H1 (cell line): ENCODE results near the gene ASTN1. TPM values are rescaled to one million over a fixed set of nuclear protein-coding genes. Genes with fewer than 3 reads are reported as not detected.

Experiments used
- CTCF ChIA-PET: fragments of 300-600 bp; sonication (Branson Sonifier 250); formaldehyde crosslinking; loops from one replicate; lab custom pipeline; 2021; ENCODE audit not compliant: partially characterized antibody; lab: Charles Lee
- POLR2A ChIA-PET: fragments of 300-600 bp; sonication (Branson Sonifier 250); formaldehyde crosslinking; loops from one replicate; lab custom pipeline; 2021; ENCODE audit warnings: inconsistent platforms; ENCODE audit not compliant: partially characterized antibody; lab: Charles Lee
- DNase-seq, 2 experiments: peaks; one replicate each; pipeline versions ENCODE4 v3.0.0 to v3.0.0-alpha.2; 2010 to 2022; ENCODE audit warnings: low spot score in 2 of 2, low read depth in 1 of 2, mixed read lengths in 1 of 2
- FAIRE-seq: peaks from 2 replicates; lab custom pipeline; 2011; peaks lifted over from hg19 to GRCh38; lab: Jason Lieb, UNC
- H2AFZ ChIP-seq: 2 replicates; pipeline ENCODE4 v1.8.1; 2012; ENCODE audit warnings: low read length, inconsistent platforms
- H2AK5ac ChIP-seq: 2 replicates; pipeline ENCODE4 v1.6.1; 2013; ENCODE audit warnings: low read depth, low read length
- H2BK120ac ChIP-seq: replicated peaks from 2 replicates; pipeline ENCODE3; 2013; ENCODE audit warnings: low read depth, low read length, inconsistent platforms
- H2BK12ac ChIP-seq: 2 replicates; pipeline ENCODE4 v1.6.1; 2013; ENCODE audit warnings: low read depth, low read length
- H2BK15ac ChIP-seq: 2 replicates; pipeline ENCODE4 v1.6.1; 2013; ENCODE audit warnings: low read length
- H2BK20ac ChIP-seq: 2 replicates; pipeline ENCODE4 v1.6.1; 2013; ENCODE audit warnings: low read length
- H2BK5ac ChIP-seq: 2 replicates; pipeline ENCODE4 v1.6.1; 2013; ENCODE audit warnings: low read depth, low read length
- H3K14ac ChIP-seq: 2 replicates; pipeline ENCODE4 v1.6.1; 2013; ENCODE audit warnings: inconsistent platforms; ENCODE audit not compliant: insufficient read length
- H3K18ac ChIP-seq: 2 replicates; pipeline ENCODE4 v1.6.1; 2013; ENCODE audit warnings: low read length; ENCODE audit errors: extremely low read depth
- H3K23ac ChIP-seq: 2 replicates; pipeline ENCODE4 v1.6.1; 2013; ENCODE audit warnings: inconsistent platforms; ENCODE audit not compliant: insufficient read length
- H3K23me2 ChIP-seq: 2 replicates; pipeline ENCODE4 v1.6.1; 2013; ENCODE audit warnings: low read depth, low read length
- H3K27ac ChIP-seq: 2 replicates; pipeline ENCODE4 v1.6.1; 2011; ENCODE audit warnings: low read depth, low read length, inconsistent platforms
- H3K27me3 ChIP-seq, 4 experiments: replicated peaks in 1 of 4; 1 replicate in 1 of 4; 2 replicates in 3 of 4; pipeline versions ENCODE4 v1.6.1 to v1.8.1; 2011 to 2013; ENCODE audit warnings: low read length in 3 of 4, mild to moderate bottlenecking in 3 of 4, inconsistent platforms in 2 of 4, mixed read lengths in 2 of 4, moderate library complexity in 1 of 4; ENCODE audit not compliant: control insufficient read depth in 3 of 4, insufficient read depth in 3 of 4; ENCODE audit errors: extremely low read depth in 1 of 4
- H3K36me3 ChIP-seq, 4 experiments: 2 replicates each; pipeline versions ENCODE4 v1.6.1 to v1.8.1; 2011 to 2013; ENCODE audit warnings: mild to moderate bottlenecking in 4 of 4, low read length in 3 of 4, moderate library complexity in 2 of 4, control low read depth in 1 of 4, inconsistent platforms in 1 of 4; ENCODE audit not compliant: insufficient read depth in 4 of 4, control insufficient read depth in 2 of 4
- H3K4ac ChIP-seq: replicated peaks from 2 replicates; pipeline ENCODE3; 2013; ENCODE audit warnings: low read length, low read depth, mixed read lengths, inconsistent platforms; ENCODE audit not compliant: insufficient read length
- H3K4me1 ChIP-seq, 4 experiments: replicated peaks in 1 of 4; 1 replicate in 1 of 4; 2 replicates in 3 of 4; pipeline versions ENCODE4 v1.6.1 to v1.8.1; 2011 to 2013; ENCODE audit warnings: low read length in 3 of 4, inconsistent platforms in 2 of 4, mixed read lengths in 1 of 4; ENCODE audit not compliant: insufficient read depth in 4 of 4, control insufficient read depth in 3 of 4
- H3K4me2 ChIP-seq, 2 experiments: 2 replicates each; pipeline versions ENCODE4 v1.6.1 to v1.8.1; 2011 to 2013; ENCODE audit warnings: low read depth in 2 of 2, low read length in 2 of 2, control low read depth in 1 of 2, inconsistent platforms in 1 of 2, mild to moderate bottlenecking in 1 of 2; ENCODE audit not compliant: insufficient read depth in 1 of 2
- H3K4me3 ChIP-seq, 4 experiments: fragments of 200-600, 300-600 bp in 1 of 4; sonication (generic), shearing (Covaris generic), sonication (Bioruptor Twin) in 1 of 4; 2 replicates each; pipeline versions ENCODE4 v1.5.1 to v1.8.1; 2011 to 2016; ENCODE audit warnings: low read length in 4 of 4, low read depth in 3 of 4, control low read depth in 2 of 4, inconsistent platforms in 2 of 4, mild to moderate bottlenecking in 2 of 4, mixed read lengths in 1 of 4, moderate library complexity in 1 of 4; ENCODE audit not compliant: insufficient read depth in 2 of 4; ENCODE audit errors: extremely low read depth in 1 of 4
- H3K56ac ChIP-seq: replicated peaks from 2 replicates; pipeline ENCODE3; 2013; ENCODE audit warnings: low read depth, mild to moderate bottlenecking, mixed read lengths, low read length, inconsistent platforms; ENCODE audit not compliant: insufficient read length
- H3K79me1 ChIP-seq: 2 replicates; pipeline ENCODE4 v1.6.1; 2013; ENCODE audit warnings: low read depth, low read length, control low read depth
- H3K79me2 ChIP-seq, 2 experiments: 2 replicates each; pipeline versions ENCODE4 v1.6.1 to v1.8.1; 2012 to 2013; ENCODE audit warnings: low read length in 2 of 2, mild to moderate bottlenecking in 2 of 2, inconsistent platforms in 1 of 2; ENCODE audit not compliant: insufficient read depth in 2 of 2, control insufficient read depth in 1 of 2
- H3K9ac ChIP-seq, 4 experiments: replicated peaks in 1 of 4; 1 replicate in 1 of 4; 2 replicates in 3 of 4; pipeline versions ENCODE4 v1.6.1 to v1.8.1; 2011 to 2013; ENCODE audit warnings: low read depth in 3 of 4, low read length in 3 of 4, control low read depth in 2 of 4, mild to moderate bottlenecking in 2 of 4, moderate library complexity in 2 of 4, inconsistent platforms in 1 of 4; ENCODE audit errors: extremely low read depth in 1 of 4
- H3K9me3 ChIP-seq, 2 experiments: 2 replicates each; pipeline versions ENCODE4 v1.6.1 to v1.8.1; 2012 to 2013; ENCODE audit warnings: mild to moderate bottlenecking in 2 of 2, moderate library complexity in 2 of 2, control low read depth in 1 of 2, inconsistent platforms in 1 of 2, low read depth in 1 of 2, low read length in 1 of 2, mixed read lengths in 1 of 2; ENCODE audit not compliant: insufficient read depth in 2 of 2
- H4K20me1 ChIP-seq, 2 experiments: replicated peaks in 1 of 2; 2 replicates each; pipeline versions ENCODE3 to v1.8.1; 2011 to 2013; ENCODE audit warnings: inconsistent platforms in 2 of 2, low read length in 2 of 2, mild to moderate bottlenecking in 1 of 2; ENCODE audit not compliant: insufficient read depth in 2 of 2, control insufficient read depth in 1 of 2
- H4K5ac ChIP-seq: 2 replicates; pipeline ENCODE4 v1.6.1; 2013; ENCODE audit warnings: low read length, low read depth, mixed read lengths, inconsistent platforms; ENCODE audit not compliant: insufficient read length
- H4K8ac ChIP-seq: 2 replicates; pipeline ENCODE4 v1.8.0; 2013; ENCODE audit warnings: mild to moderate bottlenecking, moderate library complexity, low read length, inconsistent platforms; ENCODE audit not compliant: insufficient read depth; ENCODE audit errors: extremely low read depth
- H4K91ac ChIP-seq: replicated peaks from 2 replicates; pipeline ENCODE3; 2013; ENCODE audit warnings: low read length, mixed read lengths, inconsistent platforms; ENCODE audit not compliant: insufficient read length
- CBX8 ChIP-seq: fragments of 300-800, 300-1000 bp; sonication (generic); IDR thresholded peaks from 2 replicates; pipeline ENCODE4 v1.7.1; 2016; ENCODE audit warnings: low read depth, low read length, borderline replicate concordance
- CEBPB ChIP-seq: IDR thresholded peaks from 2 replicates; pipeline ENCODE4 v1.6.1; 2012; ENCODE audit warnings: low read depth, low read length
- CTBP2 ChIP-seq: IDR thresholded peaks from 2 replicates; pipeline ENCODE4 v1.7.0; 2011; ENCODE audit warnings: borderline replicate concordance, mild to moderate bottlenecking, moderate library complexity, mixed read lengths, low read length; ENCODE audit not compliant: insufficient read depth, insufficient read length
- KDM1A ChIP-seq: fragments of 200-600, 300-600 bp; sonication (generic); IDR thresholded peaks from 2 replicates; pipeline ENCODE4 v1.7.1; 2016; ENCODE audit warnings: mild to moderate bottlenecking, low read length, borderline replicate concordance
- RBBP5 ChIP-seq: IDR thresholded peaks from 2 replicates; pipeline ENCODE4 v1.7.1; 2012; ENCODE audit warnings: low read depth, mild to moderate bottlenecking, inconsistent platforms, low read length, moderate library complexity, borderline replicate concordance
- WGBS, 2 experiments: shearing (Covaris generic) in 1 of 2; methylation state at CpG; one replicate each; pipeline versions ENCODE4 v1.1.6 to v1.1.7; 2013 to 2015; ENCODE audit warnings: low lambda C conversion rate in 2 of 2, mixed read lengths in 2 of 2, inconsistent platforms in 1 of 2, low coverage in 1 of 2, missing lambda C conversion rate in 1 of 2; ENCODE audit not compliant: insufficient replicate concordance in 2 of 2, insufficient coverage in 1 of 2, insufficient read length in 1 of 2; ENCODE audit errors: extremely low coverage in 1 of 2, missing lambda C conversion rate in 1 of 2; 5-methylcytosine and 5-hydroxymethylcytosine counted together
- polyA plus RNA-seq, 7 experiments: library from polyadenylated mRNA; depleted of rRNA in 3 of 7; stranded (reverse) in 5 of 7; unstranded in 2 of 7; fragments of >200 nt in 5 of 7; fragments of 200-250 nt in 2 of 7; gene quantifications; 1 replicate in 5 of 7; 2 replicates in 1 of 7; 4 replicates in 1 of 7; pipeline versions ENCODE4 v1.2.1 to v1.2.3, GENCODE V29; 2011 to 2013; ENCODE audit warnings: missing spikeins in 2 of 7, mixed read lengths in 2 of 7
- total RNA-seq: library from RNA; stranded (reverse); fragmentation: NEBNext Ultra II Directional; extraction: Animal tissue kit (Norgen Biotek cat#: 25700); gene quantifications from 2 replicates; pipeline ENCODE4 v1.2.1, GENCODE V29; 2021

Gene ASTN1
- total and polyA plus RNA-seq, 2 of the 8 experiments (the other 6 are each of a cell fraction or from before 2014, with no cell fraction given), result 2.9 to 4.1 TPM

GRCh38 chr1:177126267-177126666 is 38.2 kb downstream of the ASTN1 start:
- Histone ChIP-seq H4K20me1 (no peaks in the 10 kb centered on the region), H2BK15ac (no peak overlapping the region; the same call in 1 of the 2 replicates), H3K4ac (no peak overlapping the region), H2BK120ac (no peak overlapping the region), H2BK12ac (no peak overlapping the region), H4K91ac (no peak overlapping the region), H3K23ac (no peak overlapping the region), H3K9ac (no peak overlapping the region), H3K18ac (no peak overlapping the region), H4K8ac (no peak overlapping the region), H3K4me2 (no peak overlapping the region), H3K23me2 (no peaks in the 10 kb centered on the region)
- POLR2A ChIA-PET, result no interaction called here
- TF ChIP-seq RBBP5 (no peak), CTBP2 (no peak), KDM1A (no peak), CBX8 (no peak), CEBPB (peak; percentile 64; the same call in 1 of the 2 replicates)
- TF ChIP-seq, all 59 proteins: peak for 1
- DNase-seq, result no peak
- Histone ChIP-seq H3K36me3 (no peaks in the 10 kb centered on the region), H4K5ac (no peak overlapping the region), H3K14ac (no peak overlapping the region), H3K4me1 (no peaks in the 10 kb centered on the region), H2AK5ac (peak overlapping the region; percentile 29; the same call in 1 of the 2 replicates), H2BK20ac (no peak overlapping the region), H3K79me1 (no peaks in the 10 kb centered on the region), H3K9me3 (no peaks in the 10 kb centered on the region), H3K4me3 (no peak overlapping the region), H2BK5ac (no peak overlapping the region), H3K27me3 (no peaks in the 10 kb centered on the region), H3K56ac (no peak overlapping the region), H3K27ac (no peak overlapping the region), H3K79me2 (no peaks in the 10 kb centered on the region), H2AFZ (0 out of 2 replicates have a peak overlapping the region, but pooled peaks have one; percentile 19)
- CTCF ChIA-PET, result interaction anchor here (1.0 to 2.0 kb wide), 2 partner anchors 12 to 21 kb away, joined by 3 to 7 read pairs; no protein-coding TSS in a partner anchor
- FAIRE-seq, result no peak
- WGBS, 2 experiments, result 77% methylated on average over 3 of the region's 3 CpGs; no CpG with 5 or more reads in 1 of the 2 experiments
